Measurements from ENCODE around the gene SESN3.

DNA sequence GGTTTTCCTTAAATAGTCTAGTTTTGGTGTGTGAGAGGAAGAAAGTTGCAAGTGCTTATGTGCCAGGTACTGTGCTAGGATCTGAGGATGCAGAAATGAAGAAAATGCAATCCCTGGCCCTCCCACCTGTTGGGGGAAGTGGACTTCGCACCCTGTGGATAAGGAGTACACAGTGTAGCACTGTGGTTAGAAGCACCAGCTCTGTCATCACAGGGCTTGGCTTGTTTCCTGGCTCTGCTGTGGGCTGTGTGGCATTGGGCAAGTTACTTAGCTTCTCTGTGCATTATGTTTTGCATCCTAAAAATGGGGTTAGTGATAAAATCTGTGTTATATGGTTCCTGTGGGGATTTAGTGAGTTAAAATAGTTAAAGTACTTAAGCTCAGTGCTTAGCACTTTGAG is 73.2 kb downstream of the SESN3 start:
- TF ChIP-seq MEF2A (IDR thresholded peaks at IDR 0.05; ENCODE audit: borderline replicate concordance, low read depth) (no peak), TEAD4 (IDR thresholded peaks at IDR 0.05; ENCODE audit: borderline replicate concordance, insufficient read depth) (no peak), EP300 (IDR thresholded peaks at IDR 0.05; ENCODE audit: borderline replicate concordance in 1 of 2, low read depth in 1 of 2, low read length in 1 of 2) (no peak), RAD21 (IDR thresholded peaks at IDR 0.05; ENCODE audit: low read length) (no peak), JUND (IDR thresholded peaks at IDR 0.05) (no peak), SMC3 (IDR thresholded peaks at IDR 0.05; ENCODE audit: low read depth, low read length) (no peak), YY1 (IDR thresholded peaks at IDR 0.05; ENCODE audit: low read depth) (no peak)
- TF ChIP-seq, protein P1, sequence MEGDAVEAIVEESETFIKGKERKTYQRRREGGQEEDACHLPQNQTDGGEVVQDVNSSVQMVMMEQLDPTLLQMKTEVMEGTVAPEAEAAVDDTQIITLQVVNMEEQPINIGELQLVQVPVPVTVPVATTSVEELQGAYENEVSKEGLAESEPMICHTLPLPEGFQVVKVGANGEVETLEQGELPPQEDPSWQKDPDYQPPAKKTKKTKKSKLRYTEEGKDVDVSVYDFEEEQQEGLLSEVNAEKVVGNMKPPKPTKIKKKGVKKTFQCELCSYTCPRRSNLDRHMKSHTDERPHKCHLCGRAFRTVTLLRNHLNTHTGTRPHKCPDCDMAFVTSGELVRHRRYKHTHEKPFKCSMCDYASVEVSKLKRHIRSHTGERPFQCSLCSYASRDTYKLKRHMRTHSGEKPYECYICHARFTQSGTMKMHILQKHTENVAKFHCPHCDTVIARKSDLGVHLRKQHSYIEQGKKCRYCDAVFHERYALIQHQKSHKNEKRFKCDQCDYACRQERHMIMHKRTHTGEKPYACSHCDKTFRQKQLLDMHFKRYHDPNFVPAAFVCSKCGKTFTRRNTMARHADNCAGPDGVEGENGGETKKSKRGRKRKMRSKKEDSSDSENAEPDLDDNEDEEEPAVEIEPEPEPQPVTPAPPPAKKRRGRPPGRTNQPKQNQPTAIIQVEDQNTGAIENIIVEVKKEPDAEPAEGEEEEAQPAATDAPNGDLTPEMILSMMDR (IDR thresholded peaks at IDR 0.05), result no peak
- TF ChIP-seq, protein P2, sequence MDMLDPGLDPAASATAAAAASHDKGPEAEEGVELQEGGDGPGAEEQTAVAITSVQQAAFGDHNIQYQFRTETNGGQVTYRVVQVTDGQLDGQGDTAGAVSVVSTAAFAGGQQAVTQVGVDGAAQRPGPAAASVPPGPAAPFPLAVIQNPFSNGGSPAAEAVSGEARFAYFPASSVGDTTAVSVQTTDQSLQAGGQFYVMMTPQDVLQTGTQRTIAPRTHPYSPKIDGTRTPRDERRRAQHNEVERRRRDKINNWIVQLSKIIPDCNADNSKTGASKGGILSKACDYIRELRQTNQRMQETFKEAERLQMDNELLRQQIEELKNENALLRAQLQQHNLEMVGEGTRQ (IDR thresholded peaks at IDR 0.05; ENCODE audit: borderline replicate concordance, low read depth, low read length), result no peak
- TF ChIP-seq, protein P3, sequence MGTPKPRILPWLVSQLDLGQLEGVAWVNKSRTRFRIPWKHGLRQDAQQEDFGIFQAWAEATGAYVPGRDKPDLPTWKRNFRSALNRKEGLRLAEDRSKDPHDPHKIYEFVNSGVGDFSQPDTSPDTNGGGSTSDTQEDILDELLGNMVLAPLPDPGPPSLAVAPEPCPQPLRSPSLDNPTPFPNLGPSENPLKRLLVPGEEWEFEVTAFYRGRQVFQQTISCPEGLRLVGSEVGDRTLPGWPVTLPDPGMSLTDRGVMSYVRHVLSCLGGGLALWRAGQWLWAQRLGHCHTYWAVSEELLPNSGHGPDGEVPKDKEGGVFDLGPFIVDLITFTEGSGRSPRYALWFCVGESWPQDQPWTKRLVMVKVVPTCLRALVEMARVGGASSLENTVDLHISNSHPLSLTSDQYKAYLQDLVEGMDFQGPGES (IDR thresholded peaks at IDR 0.05; ENCODE audit: low read depth, low read length), result no peak

Measured in SK-N-SH (cell line).